ENCODE results near the gene PHLDA2. TPM values are rescaled to one million over a fixed set of nuclear protein-coding genes. Genes with fewer than 3 reads are reported as not detected.

PHLDA2 gene
- total and polyA plus RNA-seq, 2 donors: 0.14 to 2.8 TPM

DNA sequence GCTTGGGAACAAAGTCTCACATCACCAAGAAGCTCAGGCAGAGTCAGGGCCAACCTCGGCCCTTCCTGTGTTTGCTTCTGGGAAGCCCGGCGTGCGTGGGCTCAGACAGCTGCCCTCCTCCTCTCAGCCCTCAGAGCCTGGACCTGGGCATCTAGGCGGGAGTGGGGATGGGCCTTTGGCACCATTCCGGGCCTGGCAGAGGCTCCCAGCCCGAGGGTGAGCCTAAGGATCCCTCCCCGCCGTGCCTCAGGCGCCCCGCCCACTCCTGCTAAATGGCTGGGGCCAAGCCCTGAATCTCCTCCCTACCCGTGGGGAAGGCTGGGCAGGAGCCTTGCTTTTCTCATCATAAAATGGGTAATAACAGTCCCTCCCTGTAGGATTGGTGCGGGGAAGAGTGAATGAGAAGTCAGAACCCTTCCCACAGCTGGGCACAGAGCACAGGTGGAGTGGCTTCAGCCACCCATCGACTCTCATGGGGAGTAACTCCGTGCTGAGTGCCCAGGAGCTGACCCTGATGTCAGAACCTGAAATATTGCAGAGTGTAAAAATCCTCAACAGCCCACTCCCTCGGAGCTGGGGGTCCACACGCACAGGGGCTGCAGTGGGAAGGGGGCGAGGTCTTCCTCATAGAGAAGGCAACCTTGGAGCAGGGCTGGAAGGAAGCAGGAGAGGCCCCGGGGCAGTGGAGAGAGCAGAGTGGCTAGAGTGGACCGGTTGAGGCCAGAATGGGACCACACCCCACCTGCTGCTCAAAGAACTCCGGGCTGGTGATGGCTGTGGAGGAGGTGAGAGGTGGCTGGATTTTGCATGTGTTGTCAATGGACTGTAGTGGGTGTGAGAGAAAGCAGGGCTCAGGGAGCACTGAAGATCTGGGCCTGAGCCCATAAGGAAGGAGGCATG lies 24.8 kb downstream of the PHLDA2 start:
- DNase-seq (ENCODE audit: low read depth in 6 of 9, low spot score in 9 of 9): no peak
- Histone ChIP-seq H3K9me3 (ENCODE audit: control insufficient read depth in 2 of 2, insufficient read depth in 1 of 2, low read length in 1 of 2) (peaks cover 0 to 11% of the 10 kb centered on the region in 2 donors), H3K4me1 (ENCODE audit: control insufficient read depth in 2 of 2, insufficient read depth in 2 of 2, low read length in 2 of 2) (peaks cover 6 to 16% of the 10 kb centered on the region in 2 donors), H3K27me3 (ENCODE audit: control insufficient read depth in 2 of 2, insufficient read depth in 1 of 2, low read length in 1 of 2) (peaks cover 0 to 28% of the 10 kb centered on the region in 2 donors), H3K27ac (ENCODE audit: low read depth in 1 of 2, low read length in 1 of 2) (no peak overlapping the region), H3K36me3 (ENCODE audit: control insufficient read depth in 2 of 2, insufficient read depth in 2 of 2, low read length in 1 of 2) (no peaks in the 10 kb centered on the region), H3K4me3 (ENCODE audit: low read length in 2 of 2) (no peak overlapping the region)
- 90% methylated on average over 21 of the region's 21 CpGs for WGBS

GRCh38 chr11:2903672-2904011 lies 25.6 kb downstream of the PHLDA2 start:
- Histone ChIP-seq H3K4me1 (ENCODE audit: control insufficient read depth in 2 of 2, insufficient read depth in 2 of 2, low read length in 2 of 2) (peaks cover 6 to 21% of the 10 kb centered on the region in 2 donors), H3K4me3 (ENCODE audit: low read length in 2 of 2) (no peak overlapping the region), H3K9me3 (ENCODE audit: control insufficient read depth in 2 of 2, insufficient read depth in 1 of 2, low read length in 1 of 2) (peaks cover 0 to 11% of the 10 kb centered on the region in 2 donors), H3K36me3 (ENCODE audit: control insufficient read depth in 2 of 2, insufficient read depth in 2 of 2, low read length in 1 of 2) (no peaks in the 10 kb centered on the region), H3K27me3 (ENCODE audit: control insufficient read depth in 2 of 2, insufficient read depth in 1 of 2, low read length in 1 of 2) (peaks cover 0 to 23% of the 10 kb centered on the region in 2 donors), H3K27ac (ENCODE audit: low read depth in 1 of 2, low read length in 1 of 2) (no peak overlapping the region)
- WGBS: 96% methylated on average over 7 of the region's 7 CpGs
- DNase-seq (ENCODE audit: low read depth in 6 of 9, low spot score in 9 of 9): no peak

DNA sequence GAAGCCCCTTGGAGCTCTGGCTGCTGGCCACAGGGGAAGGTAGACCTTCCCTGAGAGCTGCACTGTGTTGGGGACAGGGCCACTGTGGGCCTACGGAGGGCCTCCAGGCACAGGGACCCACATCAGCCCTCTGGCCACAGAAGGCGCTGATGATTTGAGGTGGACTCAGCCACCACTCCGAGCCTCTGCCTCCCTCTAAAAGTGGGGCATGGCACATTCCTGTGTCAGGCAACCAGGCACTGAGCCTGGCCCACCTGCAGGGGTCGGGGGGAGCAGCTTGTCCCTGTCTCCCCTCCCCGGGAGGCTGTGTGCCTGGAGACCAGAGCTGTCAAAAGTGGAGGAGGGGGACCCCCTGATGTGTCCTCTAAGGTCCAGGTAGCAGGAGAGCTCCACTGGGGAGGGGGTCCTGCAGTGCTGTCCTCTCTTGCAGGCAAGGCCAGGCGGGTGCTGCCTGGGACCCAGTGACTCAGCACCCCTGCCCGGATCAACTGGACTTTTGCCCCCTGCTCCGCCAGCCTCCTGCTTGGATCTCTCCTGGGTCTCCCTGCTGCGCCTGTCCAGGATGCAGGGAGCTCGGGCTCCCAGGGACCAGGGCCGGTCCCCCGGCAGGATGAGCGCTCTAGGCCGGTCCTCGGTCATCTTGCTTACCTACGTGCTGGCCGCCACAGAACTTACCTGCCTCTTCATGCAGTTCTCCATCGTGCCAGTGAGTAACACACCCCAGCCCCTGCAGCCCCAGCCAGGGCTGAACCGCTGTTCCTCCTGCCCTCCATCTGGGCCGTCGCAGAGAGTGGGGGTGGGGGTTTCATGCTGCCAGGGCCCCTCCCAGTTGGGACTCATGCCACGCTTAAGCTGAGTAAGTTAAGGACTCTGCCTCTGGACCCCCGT lies 26.2 kb downstream of the PHLDA2 start:
- peak overlapping the region; percentile 56 to 65 for H3K4me3 ChIP-seq (ENCODE audit: low read length in 2 of 2)
- H3K27me3 ChIP-seq (ENCODE audit: control insufficient read depth in 2 of 2, insufficient read depth in 1 of 2, low read length in 1 of 2): peaks cover 0 to 19% of the 10 kb centered on the region in 2 donors
- no peaks in the 10 kb centered on the region for H3K36me3 ChIP-seq (ENCODE audit: control insufficient read depth in 2 of 2, insufficient read depth in 2 of 2, low read length in 1 of 2)
- WGBS: 88% methylated on average over 23 of the region's 23 CpGs
- H3K4me1 ChIP-seq (ENCODE audit: control insufficient read depth in 2 of 2, insufficient read depth in 2 of 2, low read length in 2 of 2): peaks cover 6 to 27% of the 10 kb centered on the region in 2 donors
- peaks cover 0 to 11% of the 10 kb centered on the region in 2 donors for H3K9me3 ChIP-seq (ENCODE audit: control insufficient read depth in 2 of 2, insufficient read depth in 1 of 2, low read length in 1 of 2)
- no peak overlapping the region for H3K27ac ChIP-seq (ENCODE audit: low read depth in 1 of 2, low read length in 1 of 2)
- no peak for DNase-seq (ENCODE audit: low read depth in 6 of 9, low spot score in 9 of 9)

DNA sequence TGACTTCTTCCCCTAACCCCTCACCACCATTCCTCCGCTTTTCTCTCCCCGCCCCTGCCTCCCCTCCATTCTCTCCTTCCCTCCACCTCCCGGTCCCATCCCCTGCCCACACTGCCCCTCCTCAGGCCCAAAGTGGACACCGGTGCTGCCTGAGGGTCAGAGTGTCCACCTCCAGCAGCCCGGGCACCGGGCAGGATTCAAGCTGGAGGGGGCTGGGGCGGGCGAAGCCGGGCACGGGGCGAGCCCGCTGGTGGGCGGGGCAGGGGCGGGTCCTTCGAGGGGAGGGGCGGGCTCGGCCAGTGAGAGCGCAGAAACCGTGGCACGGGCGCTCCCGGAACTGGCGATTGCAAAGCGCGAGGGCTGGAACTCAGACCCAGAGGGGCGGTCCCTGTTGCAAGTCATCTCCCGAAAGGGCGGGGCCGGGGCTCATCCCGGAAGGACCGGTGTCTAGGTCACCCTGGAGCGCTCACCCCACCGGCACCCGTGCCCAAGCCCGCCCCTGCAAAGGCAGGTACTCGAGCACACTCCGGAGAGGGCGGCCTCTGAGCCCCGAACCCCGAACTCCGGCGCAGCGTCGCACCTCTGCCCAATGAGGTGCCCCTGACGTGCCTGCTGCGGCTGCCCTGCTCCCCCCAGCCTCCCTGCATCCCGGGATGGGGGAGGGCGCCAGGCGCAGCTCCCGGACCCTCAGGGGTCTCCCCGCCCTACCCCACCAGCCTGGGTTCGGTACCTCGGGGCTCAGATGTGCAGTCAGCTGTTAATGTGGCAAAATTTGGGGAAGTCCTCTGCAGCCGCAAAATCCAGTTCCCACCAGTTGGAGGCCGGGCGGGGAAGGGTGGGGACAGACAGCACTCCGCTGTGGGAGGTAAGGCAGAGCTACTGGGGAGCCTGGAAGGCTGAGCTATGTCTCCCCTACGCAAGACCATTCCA lies 27.1 kb downstream of the PHLDA2 start:
- no peaks in the 10 kb centered on the region for H3K36me3 ChIP-seq (ENCODE audit: control insufficient read depth in 2 of 2, insufficient read depth in 2 of 2, low read length in 1 of 2)
- peak overlapping the region; percentile 43 to 68 for H3K27ac ChIP-seq (ENCODE audit: low read depth in 1 of 2, low read length in 1 of 2)
- H3K27me3 ChIP-seq (ENCODE audit: control insufficient read depth in 2 of 2, insufficient read depth in 1 of 2, low read length in 1 of 2): peaks cover 0 to 9% of the 10 kb centered on the region in 2 donors
- H3K4me1 ChIP-seq (ENCODE audit: control insufficient read depth in 2 of 2, insufficient read depth in 2 of 2, low read length in 2 of 2): peaks cover 6 to 27% of the 10 kb centered on the region in 2 donors
- DNase-seq (ENCODE audit: low read depth in 6 of 9, low spot score in 9 of 9): peak; percentile 68 to 95 (median 86)
- peak overlapping the region; percentile 56 to 65 for H3K4me3 ChIP-seq (ENCODE audit: low read length in 2 of 2)
- peaks cover 0 to 6% of the 10 kb centered on the region in 2 donors for H3K9me3 ChIP-seq (ENCODE audit: control insufficient read depth in 2 of 2, insufficient read depth in 1 of 2, low read length in 1 of 2)
- WGBS: 5% methylated on average over 58 of the region's 58 CpGs

GRCh38 chr11:2901196-2901796 lies 27.9 kb downstream of the PHLDA2 start:
- Histone ChIP-seq H3K27me3 (ENCODE audit: control insufficient read depth in 2 of 2, insufficient read depth in 1 of 2, low read length in 1 of 2) (peaks cover 0 to 8% of the 10 kb centered on the region in 2 donors), H3K27ac (ENCODE audit: low read depth in 1 of 2, low read length in 1 of 2) (no peak overlapping the region), H3K36me3 (ENCODE audit: control insufficient read depth in 2 of 2, insufficient read depth in 2 of 2, low read length in 1 of 2) (no peaks in the 10 kb centered on the region), H3K4me1 (ENCODE audit: control insufficient read depth in 2 of 2, insufficient read depth in 2 of 2, low read length in 2 of 2) (peaks cover 6 to 27% of the 10 kb centered on the region in 2 donors), H3K9me3 (ENCODE audit: control insufficient read depth in 2 of 2, insufficient read depth in 1 of 2, low read length in 1 of 2) (peaks cover 0 to 4% of the 10 kb centered on the region in 2 donors), H3K4me3 (ENCODE audit: low read length in 2 of 2) (peak overlapping the region in 1 of 2 donors; percentile 56)
- DNase-seq (ENCODE audit: low read depth in 6 of 9, low spot score in 9 of 9): no peak
- WGBS: 97% methylated on average over 16 of the region's 16 CpGs

GRCh38 chr11:2899080-2899783 lies 30.0 kb downstream of the PHLDA2 start:
- H3K4me3 ChIP-seq (ENCODE audit: low read length in 2 of 2): no peak overlapping the region

DNA sequence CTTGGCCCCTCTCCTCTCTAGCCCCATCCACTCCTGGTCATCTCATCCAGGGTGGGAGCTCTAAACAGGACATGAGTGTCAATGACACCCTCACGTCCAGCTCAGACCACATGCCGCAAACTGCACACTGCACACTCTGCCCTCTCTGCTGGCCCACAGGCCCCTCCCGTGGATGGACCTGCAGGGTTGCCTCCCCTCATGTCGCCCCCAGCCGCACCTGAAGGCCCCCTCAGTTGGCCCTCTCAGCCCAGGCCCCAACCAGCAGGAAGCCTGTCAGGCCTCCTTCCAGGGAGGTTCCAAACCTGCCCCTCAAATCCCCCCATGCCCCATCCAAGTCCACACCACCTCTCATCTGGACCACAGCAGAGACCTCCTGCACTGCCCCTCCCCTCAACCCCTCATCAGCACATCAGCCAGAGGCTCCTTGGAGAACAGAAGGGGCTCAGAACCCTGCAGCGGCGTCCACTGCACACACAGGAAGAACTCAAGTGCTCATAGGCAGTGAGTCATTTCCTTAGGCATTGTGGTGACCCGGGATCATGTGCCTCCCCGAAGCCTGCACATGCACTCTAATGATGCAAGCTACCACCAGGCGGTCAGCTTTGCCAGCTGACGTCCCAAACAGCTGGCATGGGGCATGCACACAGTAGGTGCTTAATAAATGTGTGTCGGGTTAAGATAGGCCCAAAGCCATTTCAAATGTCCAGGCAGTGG lies 30.7 kb downstream of the PHLDA2 start:
- no peak overlapping the region for H3K27ac ChIP-seq (ENCODE audit: low read depth in 1 of 2, low read length in 1 of 2)
- H3K36me3 ChIP-seq (ENCODE audit: control insufficient read depth in 2 of 2, insufficient read depth in 2 of 2, low read length in 1 of 2): no peaks in the 10 kb centered on the region
- H3K27me3 ChIP-seq (ENCODE audit: control insufficient read depth in 2 of 2, insufficient read depth in 1 of 2, low read length in 1 of 2): peaks cover 0 to 8% of the 10 kb centered on the region in 2 donors
- H3K4me3 ChIP-seq (ENCODE audit: low read length in 2 of 2): no peak overlapping the region
- peaks cover 6 to 27% of the 10 kb centered on the region in 2 donors for H3K4me1 ChIP-seq (ENCODE audit: control insufficient read depth in 2 of 2, insufficient read depth in 2 of 2, low read length in 2 of 2)
- peak in 1 of 9 donors; percentile 44 for DNase-seq (ENCODE audit: low read depth in 6 of 9, low spot score in 9 of 9)
- no peaks in the 10 kb centered on the region for H3K9me3 ChIP-seq (ENCODE audit: control insufficient read depth in 2 of 2, insufficient read depth in 1 of 2, low read length in 1 of 2)
- 58% methylated on average over 12 of the region's 12 CpGs for WGBS

More at GRCh38 chr11:2899080-2899783, 30.0 kb downstream of the PHLDA2 start:
- no peaks in the 10 kb centered on the region for H3K9me3 ChIP-seq (ENCODE audit: control insufficient read depth in 2 of 2, insufficient read depth in 1 of 2, low read length in 1 of 2)
- DNase-seq (ENCODE audit: low read depth in 6 of 9, low spot score in 9 of 9): no peak
- 73% methylated on average over 13 of the region's 13 CpGs for WGBS
- H3K27ac ChIP-seq (ENCODE audit: low read depth in 1 of 2, low read length in 1 of 2): peak overlapping the region in 1 of 2 donors; percentile 32
- H3K27me3 ChIP-seq (ENCODE audit: control insufficient read depth in 2 of 2, insufficient read depth in 1 of 2, low read length in 1 of 2): peaks cover 0 to 8% of the 10 kb centered on the region in 2 donors
- no peaks in the 10 kb centered on the region for H3K36me3 ChIP-seq (ENCODE audit: control insufficient read depth in 2 of 2, insufficient read depth in 2 of 2, low read length in 1 of 2)
- peaks cover 6 to 27% of the 10 kb centered on the region in 2 donors for H3K4me1 ChIP-seq (ENCODE audit: control insufficient read depth in 2 of 2, insufficient read depth in 2 of 2, low read length in 2 of 2)

All from thymus (tissue), 11 donors.